Measurements from ENCODE around the gene LHPP.

LHPP gene

GRCh38 chr10:124598196-124598595 lies 136.6 kb downstream of the LHPP start:
- no peaks in the 10 kb centered on the region for H3K9me2 ChIP-seq (ENCODE audit: low read depth, low read length)
- no peaks in the 10 kb centered on the region for H4K20me1 ChIP-seq (ENCODE audit: insufficient read depth, low read length)
- peaks cover 65% of the 10 kb centered on the region for H3K4me1 ChIP-seq (ENCODE audit: insufficient read depth, low read length, severe bottlenecking)
- H3K27ac ChIP-seq (ENCODE audit: low read depth, low read length, poor library complexity, severe bottlenecking) = peak overlapping the region; percentile 87
- no peaks in the 10 kb centered on the region for H3F3A ChIP-seq (ENCODE audit: insufficient read depth, low read length)
- no peaks in the 10 kb centered on the region for H3K79me2 ChIP-seq (ENCODE audit: insufficient read depth, low read length)
- H3K4me2 ChIP-seq (ENCODE audit: low read length) = peak overlapping the region; percentile 27; the same call in 1 of the 2 replicates
- no peaks in the 10 kb centered on the region for H3K9me3 ChIP-seq (ENCODE audit: low read length)
- H3K4me3 ChIP-seq (ENCODE audit: low read depth, low read length, poor library complexity, severe bottlenecking) = no peak overlapping the region
- no peak for TF ChIP-seq EZH2 (IDR thresholded peaks at IDR 0.05; ENCODE audit: borderline replicate concordance, low read length)
- TF ChIP-seq CTCF (IDR thresholded peaks at IDR 0.05; ENCODE audit: low read length) = no peak
- no peak overlapping the region for H2AFZ ChIP-seq (ENCODE audit: low read length)
- H3K36me3 ChIP-seq (ENCODE audit: insufficient read depth, low read length) = no peaks in the 10 kb centered on the region
- peak overlapping the region; percentile 40; the same call in 1 of the 2 replicates for H3K9ac ChIP-seq (ENCODE audit: low read length)
- no peaks in the 10 kb centered on the region for H3K27me3 ChIP-seq (ENCODE audit: insufficient read depth, low read length)

GRCh38 chr10:124598773-124599587 lies 137.4 kb downstream of the LHPP start:
- TF ChIP-seq EZH2 (IDR thresholded peaks at IDR 0.05; ENCODE audit: borderline replicate concordance, low read length) = no peak
- no peak for TF ChIP-seq CTCF (IDR thresholded peaks at IDR 0.05; ENCODE audit: low read length)
- Histone ChIP-seq H2AFZ (ENCODE audit: low read length) (no peak overlapping the region), H3K4me3 (ENCODE audit: low read depth, low read length, poor library complexity, severe bottlenecking) (no peak overlapping the region), H3K27me3 (ENCODE audit: insufficient read depth, low read length) (no peaks in the 10 kb centered on the region), H3K9ac (ENCODE audit: low read length) (peak overlapping the region; percentile 40; the same call in 1 of the 2 replicates), H3F3A (ENCODE audit: insufficient read depth, low read length) (no peaks in the 10 kb centered on the region), H3K4me2 (ENCODE audit: low read length) (no peak overlapping the region), H3K36me3 (ENCODE audit: insufficient read depth, low read length) (no peaks in the 10 kb centered on the region), H4K20me1 (ENCODE audit: insufficient read depth, low read length) (no peaks in the 10 kb centered on the region), H3K9me3 (ENCODE audit: low read length) (no peaks in the 10 kb centered on the region), H3K9me2 (ENCODE audit: low read depth, low read length) (no peaks in the 10 kb centered on the region), H3K4me1 (ENCODE audit: insufficient read depth, low read length, severe bottlenecking) (peaks cover 73% of the 10 kb centered on the region), H3K27ac (ENCODE audit: low read depth, low read length, poor library complexity, severe bottlenecking) (peak overlapping the region; percentile 97), H3K79me2 (ENCODE audit: insufficient read depth, low read length) (no peaks in the 10 kb centered on the region)

GRCh38 chr10:124599588-124600050 lies 138.0 kb downstream of the LHPP start:
- TF ChIP-seq CTCF (IDR thresholded peaks at IDR 0.05; ENCODE audit: low read length) (no peak), EZH2 (IDR thresholded peaks at IDR 0.05; ENCODE audit: borderline replicate concordance, low read length) (no peak)
- Histone ChIP-seq H4K20me1 (ENCODE audit: insufficient read depth, low read length) (no peaks in the 10 kb centered on the region), H2AFZ (ENCODE audit: low read length) (no peak overlapping the region), H3K4me3 (ENCODE audit: low read depth, low read length, poor library complexity, severe bottlenecking) (no peak overlapping the region), H3K9me2 (ENCODE audit: low read depth, low read length) (no peaks in the 10 kb centered on the region), H3K4me1 (ENCODE audit: insufficient read depth, low read length, severe bottlenecking) (peaks cover 80% of the 10 kb centered on the region), H3K27ac (ENCODE audit: low read depth, low read length, poor library complexity, severe bottlenecking) (peak overlapping the region; percentile 97), H3K36me3 (ENCODE audit: insufficient read depth, low read length) (no peaks in the 10 kb centered on the region), H3K9ac (ENCODE audit: low read length) (peak overlapping the region; percentile 40; the same call in 1 of the 2 replicates), H3F3A (ENCODE audit: insufficient read depth, low read length) (no peaks in the 10 kb centered on the region), H3K79me2 (ENCODE audit: insufficient read depth, low read length) (no peaks in the 10 kb centered on the region), H3K4me2 (ENCODE audit: low read length) (no peak overlapping the region), H3K9me3 (ENCODE audit: low read length) (no peaks in the 10 kb centered on the region), H3K27me3 (ENCODE audit: insufficient read depth, low read length) (no peaks in the 10 kb centered on the region)
